Stimulated activated CD8-positive, alpha-beta memory T cell treated with anti-CD3 and anti-CD28 coated beads, Interleukin-15, amount 100 ng/mL, for 48 hours (primary cell): Measurements from ENCODE around the gene CEP350.

Experiments used
- DNase-seq, 2 donors: peaks; one replicate each; pipeline ENCODE4 v3.0.0-alpha.2; 2020; ENCODE audit warnings: low read depth in 2 of 2

CEP350 gene, protein sequence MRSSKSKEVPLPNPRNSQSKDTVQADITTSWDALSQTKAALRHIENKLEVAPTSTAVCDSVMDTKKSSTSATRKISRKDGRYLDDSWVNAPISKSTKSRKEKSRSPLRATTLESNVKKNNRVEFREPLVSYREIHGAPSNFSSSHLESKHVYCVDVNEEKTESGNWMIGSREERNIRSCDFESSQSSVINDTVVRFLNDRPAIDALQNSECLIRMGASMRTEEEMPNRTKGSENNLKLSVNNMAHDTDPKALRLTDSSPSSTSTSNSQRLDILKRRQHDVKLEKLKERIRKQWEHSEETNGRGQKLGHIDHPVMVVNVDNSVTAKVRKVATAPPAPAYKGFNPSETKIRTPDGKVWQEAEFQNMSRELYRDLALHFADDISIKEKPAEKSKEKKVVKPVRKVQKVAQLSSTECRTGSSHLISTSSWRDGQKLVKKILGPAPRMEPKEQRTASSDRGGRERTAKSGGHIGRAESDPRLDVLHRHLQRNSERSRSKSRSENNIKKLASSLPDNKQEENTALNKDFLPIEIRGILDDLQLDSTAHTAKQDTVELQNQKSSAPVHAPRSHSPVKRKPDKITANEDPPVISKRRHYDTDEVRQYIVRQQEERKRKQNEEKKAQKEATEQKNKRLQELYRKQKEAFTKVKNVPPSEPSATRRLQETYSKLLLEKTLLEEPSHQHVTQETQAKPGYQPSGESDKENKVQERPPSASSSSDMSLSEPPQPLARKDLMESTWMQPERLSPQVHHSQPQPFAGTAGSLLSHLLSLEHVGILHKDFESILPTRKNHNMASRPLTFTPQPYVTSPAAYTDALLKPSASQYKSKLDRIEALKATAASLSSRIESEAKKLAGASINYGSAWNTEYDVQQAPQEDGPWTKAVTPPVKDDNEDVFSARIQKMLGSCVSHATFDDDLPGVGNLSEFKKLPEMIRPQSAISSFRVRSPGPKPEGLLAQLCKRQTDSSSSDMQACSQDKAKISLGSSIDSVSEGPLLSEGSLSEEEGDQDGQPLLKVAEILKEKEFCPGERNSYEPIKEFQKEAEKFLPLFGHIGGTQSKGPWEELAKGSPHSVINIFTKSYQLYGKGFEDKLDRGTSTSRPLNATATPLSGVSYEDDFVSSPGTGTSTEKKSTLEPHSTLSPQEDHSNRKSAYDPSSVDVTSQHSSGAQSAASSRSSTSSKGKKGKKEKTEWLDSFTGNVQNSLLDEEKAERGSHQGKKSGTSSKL (N-terminal part only)

DNA sequence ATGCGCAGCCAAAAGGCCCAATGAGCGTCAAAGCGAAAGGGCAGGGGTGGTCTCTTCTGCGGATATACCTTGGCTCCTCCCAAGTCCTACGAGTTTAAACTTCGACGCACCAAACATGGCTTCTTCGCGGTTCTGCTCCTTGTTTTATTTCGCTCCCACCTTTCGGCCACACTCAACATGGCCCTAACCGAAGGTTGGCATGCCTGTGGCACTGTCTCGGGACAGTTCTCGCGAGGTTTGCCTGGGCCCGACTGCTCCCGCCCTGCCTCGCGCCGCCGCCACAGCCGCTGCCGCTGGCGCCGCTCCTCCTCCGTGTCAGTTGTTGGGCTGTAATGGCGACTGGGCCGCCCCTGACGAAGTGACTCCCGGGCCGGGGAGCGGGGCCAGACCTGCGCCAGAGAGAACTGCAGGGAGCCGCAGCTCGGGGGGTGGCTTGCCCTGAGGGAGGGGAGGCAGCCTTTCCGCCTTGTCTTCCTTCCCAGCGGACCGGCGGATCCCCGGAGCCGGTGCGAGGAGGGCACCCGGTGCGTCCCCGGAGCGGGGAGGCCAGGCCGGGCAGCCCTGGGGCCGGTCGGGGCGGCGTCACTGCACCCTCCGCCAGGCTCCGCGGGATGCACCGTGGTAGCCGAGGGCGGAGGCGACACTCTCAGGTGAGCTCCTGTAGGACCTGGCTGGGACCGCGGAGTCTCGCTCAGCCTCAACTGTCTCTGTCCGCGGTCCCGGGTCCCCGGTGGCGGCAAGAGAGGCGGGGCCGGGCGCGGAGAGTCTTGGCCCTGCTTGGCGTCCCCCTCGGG is at the start of gene CEP350:
TSS of gene CEP350 (plus strand) at position 318 of the 794 bp plus-strand sequence. CDS start 31,372 bp downstream, outside the sequence.
- peak; percentile 95 to 97 for DNase-seq

DNA sequence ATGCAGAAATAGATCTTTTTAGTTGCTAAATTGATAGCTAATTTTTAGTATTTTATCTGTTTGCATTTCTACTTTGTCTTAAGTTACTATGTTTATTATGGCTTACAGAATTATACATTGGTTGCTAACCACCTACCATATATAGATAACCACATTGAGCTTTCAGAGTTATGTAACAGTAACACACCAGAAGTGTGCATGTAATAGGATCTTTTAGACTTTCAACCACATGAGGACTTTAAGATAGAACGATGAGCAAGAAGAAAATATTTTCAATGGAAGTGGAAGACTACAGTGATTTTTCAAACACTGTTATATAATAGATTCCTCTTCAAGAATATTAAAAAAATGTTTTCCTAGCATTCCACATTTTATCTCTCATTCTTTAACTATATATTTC is 43.7 kb upstream of the CEP350 start:
- no peak for DNase-seq

DNA sequence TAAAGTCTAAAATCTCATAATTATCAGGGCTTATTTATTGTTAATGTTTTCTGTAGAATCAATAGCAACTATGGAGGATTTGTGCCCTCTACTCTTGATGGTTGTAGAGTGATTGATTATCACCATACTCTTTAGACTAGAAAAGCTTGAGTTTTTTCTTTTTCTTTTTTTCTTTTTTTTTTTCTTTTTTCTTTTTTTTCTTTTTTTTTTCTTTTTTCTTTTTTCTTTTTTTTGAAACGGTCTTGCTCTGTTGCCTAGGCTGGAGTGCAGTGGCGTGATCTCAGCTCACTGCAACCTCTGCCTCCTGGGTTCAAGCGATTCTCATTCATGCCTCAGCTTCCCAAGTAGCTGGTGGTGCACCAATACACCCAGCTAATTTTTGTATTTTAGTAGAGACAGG is 42.8 kb upstream of the CEP350 start:
- no peak for DNase-seq

DNA sequence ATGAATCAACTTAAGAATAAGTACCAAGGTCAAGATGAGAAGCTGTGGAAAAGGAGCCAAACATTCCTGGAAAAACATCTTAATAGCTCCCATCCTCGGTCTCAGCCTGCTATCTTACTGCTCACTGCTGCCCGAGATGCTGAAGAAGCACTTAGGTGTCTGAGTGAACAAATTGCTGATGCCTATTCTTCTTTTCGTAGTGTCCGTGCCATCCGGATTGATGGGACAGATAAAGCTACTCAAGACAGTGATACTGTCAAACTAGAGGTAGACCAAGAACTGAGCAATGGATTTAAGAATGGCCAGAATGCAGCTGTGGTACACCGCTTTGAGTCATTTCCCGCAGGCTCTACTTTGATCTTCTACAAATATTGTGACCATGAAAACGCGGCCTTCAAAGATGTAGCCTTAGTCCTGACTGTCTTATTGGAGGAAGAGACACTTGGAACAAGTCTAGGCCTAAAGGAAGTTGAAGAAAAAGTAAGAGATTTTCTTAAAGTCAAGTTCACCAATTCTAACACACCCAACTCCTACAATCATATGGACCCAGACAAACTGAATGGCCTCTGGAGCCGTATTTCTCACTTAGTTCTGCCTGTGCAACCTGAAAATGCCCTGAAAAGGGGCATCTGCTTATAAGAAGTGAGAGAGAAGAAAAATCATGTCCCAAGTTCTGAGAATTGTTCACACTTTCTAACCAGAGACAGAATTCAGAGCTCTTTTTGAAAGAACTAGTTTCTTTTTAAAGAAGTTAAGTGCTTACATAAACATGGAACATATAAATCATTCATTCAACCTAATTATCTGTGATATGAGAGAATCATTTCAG is 36.8 kb upstream of the CEP350 start:
- no peak for DNase-seq

DNA sequence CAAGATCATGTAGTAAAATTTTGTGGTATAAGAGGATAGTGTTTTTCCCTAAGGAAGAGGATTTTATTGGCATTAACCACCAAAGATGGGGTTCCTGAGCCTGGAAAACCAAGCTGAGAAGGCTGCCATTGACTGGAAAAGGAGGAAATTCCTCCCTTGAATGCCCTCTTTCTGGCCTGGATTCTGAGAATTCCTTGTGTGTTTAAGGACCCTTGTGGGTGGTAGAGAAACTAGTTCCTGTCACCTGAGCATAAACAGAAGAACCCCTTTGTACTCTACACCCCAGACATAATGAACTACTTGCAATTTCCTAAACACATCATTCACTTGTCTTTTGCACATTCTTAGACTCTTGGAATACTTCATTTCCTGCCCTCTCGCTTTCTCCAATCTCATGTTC is 33.1 kb upstream of the CEP350 start:
- no peak for DNase-seq

DNA sequence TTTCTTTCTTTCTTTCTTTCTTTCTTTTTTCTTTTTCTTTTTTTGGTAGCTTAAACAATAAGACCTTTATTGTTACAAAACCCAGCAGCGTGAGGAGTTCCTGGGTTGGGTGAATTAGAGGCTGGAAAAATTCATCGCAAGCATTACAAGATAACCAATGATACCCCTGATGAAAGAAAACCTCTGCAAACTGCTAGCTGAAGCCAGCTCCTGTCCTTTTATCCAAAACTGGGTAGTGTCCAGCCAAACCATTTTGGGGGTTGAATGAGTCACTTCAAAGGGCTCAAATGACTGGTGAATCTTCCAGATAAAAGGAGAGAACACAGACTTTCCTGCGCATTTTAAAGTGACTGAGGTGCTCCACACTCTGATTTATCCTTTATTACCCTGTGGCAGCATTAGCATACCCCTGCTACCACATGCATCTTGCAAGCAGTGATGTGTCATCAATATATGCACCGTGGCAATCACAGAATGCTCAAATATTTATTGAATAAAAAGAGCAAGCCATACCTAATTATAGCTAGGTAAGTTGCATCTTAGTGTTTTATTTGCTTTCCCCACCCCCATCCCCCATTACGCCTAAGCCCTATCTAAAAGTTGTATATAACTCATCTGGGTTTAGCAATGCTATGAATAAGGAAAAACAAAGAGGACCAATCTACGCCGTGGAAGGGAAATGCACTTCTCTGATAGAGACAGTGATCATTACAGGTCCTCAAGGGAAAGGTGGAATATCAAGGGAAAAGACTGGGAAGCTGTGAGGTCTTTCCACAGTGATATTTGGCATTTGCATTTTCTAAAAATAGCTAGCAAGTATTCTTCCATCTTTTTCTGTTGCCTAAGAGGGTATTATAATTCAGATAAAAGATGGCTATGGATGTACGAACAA is 32.4 kb upstream of the CEP350 start:
- DNase-seq = no peak

DNA sequence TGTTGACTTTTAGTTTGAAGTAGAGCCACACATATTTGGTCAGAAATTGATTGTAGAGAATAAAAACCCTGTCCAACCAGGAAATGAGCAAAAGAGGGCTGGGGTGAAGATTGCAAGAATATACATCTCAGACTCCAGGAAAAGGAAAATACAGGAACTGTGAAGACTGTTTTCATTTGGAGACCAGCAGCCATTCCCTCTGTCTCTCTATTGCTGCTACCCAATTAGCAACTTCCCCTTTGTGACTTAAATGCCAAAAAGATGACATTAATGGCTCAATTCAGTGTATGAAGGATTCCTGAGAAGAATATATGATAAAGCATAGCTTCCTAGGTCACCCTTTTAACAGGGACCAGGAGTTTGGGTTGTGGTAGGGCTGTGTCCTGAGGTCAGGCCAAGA is 31.6 kb upstream of the CEP350 start:
- DNase-seq = no peak

DNA sequence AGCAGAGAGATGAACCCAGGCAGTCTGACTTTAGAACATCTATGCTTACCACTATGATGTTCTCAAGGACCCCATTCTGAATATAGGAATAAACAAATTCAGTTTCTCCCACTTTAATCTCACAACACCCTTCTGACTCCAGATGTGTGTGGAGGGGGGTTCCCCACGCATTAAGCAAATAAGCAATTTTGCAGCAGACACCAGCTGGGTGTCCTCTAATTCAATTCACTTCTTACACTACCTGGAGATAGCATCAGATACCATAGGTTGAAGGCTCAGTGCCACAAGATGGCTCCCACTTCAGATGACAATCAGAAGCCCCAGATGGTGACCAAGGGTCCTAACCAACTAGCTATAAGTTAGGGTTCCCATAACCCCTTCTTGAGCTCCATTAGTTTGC is 30.3 kb upstream of the CEP350 start:
- DNase-seq = no peak

DNA sequence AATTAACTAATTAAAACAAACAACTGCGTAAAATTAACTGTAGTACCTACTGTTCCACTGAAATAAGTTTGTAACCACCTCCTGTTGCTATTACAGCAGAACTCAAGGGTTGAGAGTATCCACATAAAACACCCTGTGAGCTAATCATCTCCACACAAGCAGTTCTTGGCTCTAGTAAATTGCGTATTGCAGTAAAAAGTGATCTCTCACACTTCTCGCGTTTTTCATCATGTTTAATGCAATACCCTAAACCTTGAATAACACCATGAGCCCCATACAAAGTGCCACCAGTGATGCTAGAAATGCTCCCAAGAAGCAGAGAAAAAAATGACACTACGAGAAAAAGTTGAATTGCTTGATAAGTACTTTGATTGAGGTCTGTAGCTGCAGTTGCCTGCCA is 29.3 kb upstream of the CEP350 start:
- DNase-seq = no peak

DNA sequence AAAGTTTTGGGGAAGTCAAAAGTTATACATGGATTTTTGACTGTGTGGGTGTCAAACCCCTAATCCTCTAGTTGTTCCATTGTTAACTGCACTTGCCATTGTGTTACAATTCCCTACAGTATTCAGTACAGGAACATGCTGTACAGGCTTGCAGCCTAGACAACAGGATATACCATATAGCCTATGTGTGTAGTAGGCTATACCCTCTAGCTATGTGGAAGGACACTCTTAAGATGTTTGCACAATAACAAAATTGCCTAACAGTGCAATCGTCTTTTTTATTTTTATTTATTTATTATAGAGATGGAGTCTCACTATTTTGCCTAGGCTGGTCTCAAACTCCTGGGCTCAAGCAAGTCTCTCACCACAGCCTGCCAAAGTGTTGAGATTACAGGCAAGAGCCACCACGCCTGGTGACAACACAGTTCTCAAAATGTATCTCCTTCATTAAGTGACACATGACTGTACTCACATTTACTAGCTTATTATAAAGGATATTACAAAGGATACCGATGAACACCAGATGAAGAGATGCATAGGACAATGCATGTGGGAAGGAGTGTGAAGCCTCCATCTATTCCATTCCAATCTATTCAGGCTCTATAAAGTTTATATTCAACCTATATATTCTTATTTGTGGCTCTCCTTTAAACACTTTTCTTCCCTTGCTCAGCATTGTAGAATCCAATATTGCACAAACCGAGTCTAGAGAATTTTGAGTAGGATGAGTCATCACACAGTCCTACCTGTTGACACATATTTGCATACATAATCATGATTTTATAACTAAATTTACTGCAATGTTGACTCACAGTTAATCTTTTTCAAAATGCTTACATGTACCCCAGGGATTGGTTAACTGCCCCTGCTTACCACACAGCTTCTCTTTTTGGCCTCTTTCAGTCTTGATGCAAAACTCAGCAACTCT is 28.4 kb upstream of the CEP350 start:
- DNase-seq = no peak

DNA sequence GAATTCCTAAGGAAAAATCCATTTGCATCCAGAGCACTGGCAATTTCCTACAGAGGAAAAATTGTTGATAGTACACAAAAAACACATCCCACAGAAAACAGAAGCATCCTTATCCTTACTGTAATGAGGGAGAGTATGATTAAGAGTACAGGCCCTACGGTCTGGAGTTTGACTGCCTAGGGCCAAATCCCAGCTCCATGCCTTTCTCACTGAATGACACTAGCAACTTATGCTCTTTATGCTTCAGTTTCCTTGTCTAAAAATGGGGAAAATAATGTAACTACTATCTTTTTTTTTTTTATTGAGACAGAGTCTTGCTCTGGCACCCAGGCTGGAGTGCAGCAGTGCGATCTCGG is 27.8 kb upstream of the CEP350 start:
- DNase-seq = no peak

DNA sequence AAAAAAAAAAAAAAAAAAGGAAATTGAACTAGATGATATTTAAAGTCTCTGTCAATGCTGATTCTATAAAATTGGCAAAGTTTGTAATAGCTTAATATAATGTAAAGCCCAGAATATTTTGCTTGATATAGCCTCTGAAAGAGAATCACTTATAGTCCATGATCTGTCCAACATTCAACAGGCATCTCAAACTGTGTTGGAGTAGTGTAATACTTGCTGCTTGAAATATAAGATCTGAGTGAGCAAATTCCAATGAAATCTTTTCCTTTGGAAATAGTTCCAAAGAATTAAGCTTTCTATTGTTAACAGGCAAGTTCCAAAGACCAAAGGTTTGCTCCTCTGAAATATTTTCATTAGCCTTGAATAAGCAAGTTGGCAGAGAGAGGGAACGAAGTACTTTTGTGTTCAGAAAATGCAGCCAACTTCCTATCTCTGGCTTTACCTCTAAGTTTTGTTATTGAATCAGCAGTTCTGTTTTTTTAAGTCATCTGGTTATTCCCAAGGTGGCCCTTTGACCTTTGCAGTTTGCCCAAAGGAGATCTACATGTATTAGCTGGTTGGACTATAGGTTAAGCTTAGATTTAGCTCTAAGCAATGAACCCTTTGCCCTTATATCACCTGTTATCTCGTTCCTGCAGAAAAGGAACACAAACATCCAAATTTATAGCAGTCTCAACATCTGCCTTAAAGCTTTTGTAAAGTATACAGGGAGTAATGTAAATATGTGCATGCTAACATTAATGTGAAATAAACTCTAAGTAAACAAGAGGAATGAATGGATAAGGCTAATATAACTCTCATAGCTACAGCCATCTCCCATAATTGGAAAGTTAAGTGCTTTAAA is 24.4 kb upstream of the CEP350 start:
- no peak for DNase-seq

DNA sequence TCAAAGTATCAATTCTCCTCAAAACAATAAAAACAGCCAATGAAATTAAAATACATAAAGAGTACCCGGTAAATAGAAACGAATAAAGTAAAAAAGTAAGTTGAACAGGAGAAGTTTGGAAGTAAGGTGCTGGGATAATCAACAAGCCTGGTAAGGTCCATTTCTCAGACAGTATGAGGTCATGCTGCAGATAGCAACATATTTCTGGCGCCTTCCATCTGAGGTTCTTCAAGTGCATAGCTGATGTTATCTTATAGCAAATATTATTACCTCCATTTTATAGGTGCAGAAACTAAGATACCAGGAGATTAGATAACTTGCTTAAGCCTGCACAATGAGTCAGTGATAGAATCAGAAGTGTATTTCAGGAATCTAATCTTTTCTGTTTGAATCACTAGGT is 23.7 kb upstream of the CEP350 start:
- no peak for DNase-seq

DNA sequence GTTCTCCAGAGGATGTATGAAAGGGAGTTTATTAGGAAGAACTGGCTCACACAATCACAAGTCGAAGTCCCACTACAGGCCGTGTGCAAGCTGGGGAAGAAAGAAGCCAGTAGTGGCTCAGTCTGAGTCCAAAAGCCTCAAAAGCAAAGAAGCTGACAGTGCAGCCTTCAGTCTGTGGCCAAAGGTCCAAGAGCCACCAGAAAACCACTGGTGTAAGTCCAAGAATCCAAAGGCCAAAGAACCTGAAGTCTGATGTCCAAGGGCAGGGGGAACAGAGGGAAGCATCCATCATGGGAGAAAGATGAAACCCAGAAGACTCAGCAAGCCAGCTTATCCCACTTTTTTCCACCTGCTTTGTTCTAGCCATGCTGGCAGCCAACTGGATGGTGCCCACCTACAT is 21.4 kb upstream of the CEP350 start:
- DNase-seq = no peak

DNA sequence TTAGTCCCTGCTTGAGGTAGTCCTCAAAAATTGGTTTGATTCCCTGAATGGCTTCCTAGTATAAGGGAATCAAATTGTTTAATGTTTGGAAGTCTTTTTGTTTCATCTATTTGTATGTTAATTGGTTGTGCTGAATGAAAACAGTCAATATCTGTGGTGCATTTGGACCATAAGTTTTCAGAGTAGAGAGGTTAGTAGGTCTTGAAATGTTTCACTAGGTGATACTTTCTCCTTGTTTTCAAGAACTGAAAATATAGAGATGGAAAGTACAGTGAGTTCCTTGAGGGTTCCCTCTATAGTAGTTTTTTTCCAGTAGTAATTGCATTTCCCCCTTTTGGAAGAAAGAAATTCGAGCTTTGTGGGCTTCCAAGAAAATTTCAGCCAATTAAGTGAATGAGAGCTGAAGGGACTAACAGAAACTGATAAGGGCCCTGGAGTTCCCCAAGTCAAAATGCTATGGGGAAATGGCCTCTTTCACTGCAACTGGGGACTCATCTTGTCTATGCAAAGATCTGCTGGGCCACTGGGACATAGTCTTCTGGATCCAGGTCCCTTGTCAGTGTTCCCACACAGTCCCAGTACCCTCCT is 18.6 kb upstream of the CEP350 start:
- no peak for DNase-seq

DNA sequence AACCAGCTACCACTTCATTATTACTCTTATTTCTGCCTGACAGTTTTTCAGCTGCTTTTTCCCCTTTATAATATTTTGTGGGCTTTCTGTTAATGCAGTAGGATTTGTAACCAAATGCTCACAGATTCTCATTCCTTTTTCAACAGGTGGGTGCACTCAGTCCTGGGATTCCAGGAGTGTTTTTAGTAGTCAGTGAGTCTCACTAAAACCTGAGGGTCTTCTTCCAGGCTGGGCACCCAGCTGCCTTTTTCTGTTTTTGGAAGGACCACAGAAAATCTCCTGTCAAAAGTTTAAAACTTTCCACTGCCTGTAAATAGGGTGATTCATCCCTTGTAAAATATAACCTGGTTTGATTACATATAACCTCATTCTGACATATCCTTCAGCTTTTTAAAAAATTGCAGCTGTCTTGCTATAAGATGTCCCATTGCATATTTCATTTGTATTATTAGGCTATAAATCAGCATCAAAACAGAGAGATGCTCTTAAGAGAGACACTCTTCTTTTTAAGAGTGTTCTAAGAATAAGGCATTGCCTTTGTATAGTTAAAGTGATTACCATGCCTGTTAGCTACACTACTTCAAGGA is 16.8 kb upstream of the CEP350 start:
- DNase-seq = no peak

DNA sequence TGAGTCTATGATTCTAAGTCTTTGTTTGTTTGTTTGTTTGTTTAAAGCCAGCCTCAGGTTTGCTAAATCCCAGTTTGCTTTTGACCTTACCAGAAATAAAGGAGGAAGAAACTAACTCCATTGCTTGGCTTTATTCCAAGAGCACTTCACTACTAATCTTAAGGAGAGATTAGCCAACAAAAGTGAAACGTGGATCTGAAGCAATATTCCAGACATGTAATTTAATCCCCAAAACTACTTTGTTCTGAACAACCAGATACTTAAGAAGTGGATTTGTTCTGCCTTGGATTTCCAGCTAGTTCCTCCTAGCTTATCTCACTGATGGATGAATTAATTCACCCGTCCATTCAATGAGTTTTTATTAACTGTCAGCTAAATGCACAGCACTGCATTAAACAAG is 15.9 kb upstream of the CEP350 start:
- DNase-seq = no peak
